Activated T-cell treated with anti-CD3 and anti-CD28 coated beads for 48 hours (primary cell): ENCODE data around the gene C4orf50.
A peak's percentile ranks its signal among the peaks of the same experiment; 100 is the strongest.
"Not testable (repeated sequence)": the region's sequence is repeated elsewhere in the genome, so short reads cannot be mapped to it uniquely, and the experiment has no call there.

ENCODE experiments used
- DNase-seq: peaks from one replicate; pipeline ENCODE4 v3.0.0-alpha.2; 2020; ENCODE audit warnings: low read depth

The C4orf50 gene

GRCh38 chr4:6017030-6017429 lies 1.2 kb downstream of the C4orf50 start:
- DNase-seq = no peak

- no peak for DNase-seq
Measured at GRCh38 chr4:6013564-6013963, 4.7 kb downstream of the C4orf50 start.

- DNase-seq = no peak
Measured at GRCh38 chr4:6012200-6012599, 6.0 kb downstream of the C4orf50 start.

- no peak for DNase-seq
Measured at GRCh38 chr4:6011686-6012085, 6.5 kb downstream of the C4orf50 start.

GRCh38 chr4:6011271-6011671 lies 7.0 kb downstream of the C4orf50 start:
- no peak for DNase-seq

GRCh38 chr4:6010789-6011188 lies 7.4 kb downstream of the C4orf50 start:
- no peak for DNase-seq

GRCh38 chr4:6009452-6009851 lies 8.8 kb downstream of the C4orf50 start:
- DNase-seq = no peak

- no peak for DNase-seq
Measured at GRCh38 chr4:6008766-6009385, 9.4 kb downstream of the C4orf50 start.

GRCh38 chr4:6008092-6008551 lies 10.1 kb downstream of the C4orf50 start:
- no peak for DNase-seq

- no peak for DNase-seq
Measured at GRCh38 chr4:6005175-6005574, 13.1 kb downstream of the C4orf50 start.

- not testable (repeated sequence) for DNase-seq
Measured at GRCh38 chr4:6003485-6003884, 14.7 kb downstream of the C4orf50 start.

- no peak for DNase-seq
Measured at GRCh38 chr4:6002926-6003325, 15.3 kb downstream of the C4orf50 start.

- no peak for DNase-seq
Measured at GRCh38 chr4:6002492-6002833, 15.8 kb downstream of the C4orf50 start.

- DNase-seq = no peak
Measured at GRCh38 chr4:6001680-6002491, 16.3 kb downstream of the C4orf50 start.

- DNase-seq = no peak
Measured at GRCh38 chr4:5999830-6000365, 18.3 kb downstream of the C4orf50 start.

GRCh38 chr4:5999356-5999755 lies 18.9 kb downstream of the C4orf50 start:
- DNase-seq = no peak

- DNase-seq = peak; percentile 29
Measured at GRCh38 chr4:5998333-5998936, 19.8 kb downstream of the C4orf50 start.

GRCh38 chr4:5996641-5997040 lies 21.6 kb downstream of the C4orf50 start:
- no peak for DNase-seq

- no peak for DNase-seq
Measured at GRCh38 chr4:5995901-5996623, 22.2 kb downstream of the C4orf50 start.

- no peak for DNase-seq
Measured at GRCh38 chr4:5993876-5994811, 24.1 kb downstream of the C4orf50 start.

GRCh38 chr4:5993346-5993745 lies 24.9 kb downstream of the C4orf50 start:
- DNase-seq = not testable (repeated sequence)
